ENCODE data around the gene OTUD6A.
"Not testable (repeated sequence)": the region's sequence is repeated elsewhere in the genome, so short reads cannot be mapped to it uniquely, and the experiment has no call there.

The OTUD6A gene

DNA sequence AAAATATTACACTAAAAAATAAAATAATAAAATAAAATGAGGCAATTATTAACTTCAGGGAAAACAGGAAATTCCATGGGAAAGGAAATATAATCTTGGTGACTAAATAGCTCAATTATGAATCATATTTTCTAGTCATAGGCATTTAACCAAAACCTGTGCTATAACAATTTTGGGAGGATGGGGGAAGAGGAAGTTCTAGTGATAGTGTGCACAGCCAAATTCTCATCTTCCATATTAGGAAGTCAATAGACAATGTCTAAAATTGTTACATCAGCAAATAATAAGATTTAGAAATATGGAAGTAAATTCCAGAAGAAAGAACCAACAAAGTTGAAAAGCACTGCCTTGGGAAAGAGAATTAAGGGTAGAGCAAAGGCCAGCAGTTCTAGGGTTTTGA lies 15.3 kb upstream of the OTUD6A start:
- DNase-seq (ENCODE audit: low read depth in 2 of 2), result no peak

DNA sequence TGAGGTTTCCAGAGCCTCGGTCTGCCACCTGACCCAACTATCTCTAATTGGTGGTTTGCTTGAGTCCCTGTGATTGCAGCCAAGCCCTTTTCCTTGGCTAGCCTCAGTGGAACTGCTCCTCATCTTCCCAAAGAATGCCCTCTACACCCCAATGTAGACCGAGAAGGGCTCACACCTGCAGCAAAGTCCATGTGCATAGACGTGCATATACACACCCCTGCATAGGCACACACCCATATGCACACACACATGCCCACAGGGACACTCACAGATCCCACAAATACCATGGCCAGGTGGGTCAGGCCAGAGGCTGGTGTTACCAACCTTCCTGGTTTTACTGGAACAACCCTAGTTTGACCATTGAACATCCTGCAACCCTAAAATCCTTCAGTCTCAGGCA lies 12.9 kb upstream of the OTUD6A start:
- DNase-seq (ENCODE audit: low read depth in 2 of 2), result no peak

DNA sequence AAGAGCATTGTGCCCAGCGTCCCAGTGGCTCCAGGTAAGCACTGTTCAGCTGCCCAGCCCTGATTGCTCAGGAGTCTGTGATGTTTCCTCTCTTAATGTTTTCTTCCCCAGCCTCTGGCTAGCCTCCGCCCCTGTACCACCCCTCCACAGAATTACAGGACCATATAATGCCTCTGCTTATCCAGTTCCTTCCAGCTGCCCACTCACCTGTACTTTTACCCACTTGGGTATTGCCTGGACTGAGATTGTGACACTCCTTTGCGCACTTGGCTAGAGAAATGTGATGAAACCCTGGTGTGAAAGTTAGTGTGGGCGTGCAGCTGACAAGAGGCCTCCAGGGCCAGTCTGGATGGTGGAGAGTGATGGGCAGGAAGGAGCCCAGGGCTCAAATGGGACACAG lies 12.3 kb upstream of the OTUD6A start, which contains the start of gene AWAT2:
Gene AWAT2 (minus strand): TSS at position 14 of the 400 bp plus-strand sequence. CDS start 6 bp downstream, at position 8.
- DNase-seq (ENCODE audit: low read depth in 2 of 2), result no peak

- no peak for DNase-seq (ENCODE audit: low read depth in 2 of 2)
Observed at GRCh38 chrX:70052895-70053615, 9.2 kb upstream of the OTUD6A start.

DNA sequence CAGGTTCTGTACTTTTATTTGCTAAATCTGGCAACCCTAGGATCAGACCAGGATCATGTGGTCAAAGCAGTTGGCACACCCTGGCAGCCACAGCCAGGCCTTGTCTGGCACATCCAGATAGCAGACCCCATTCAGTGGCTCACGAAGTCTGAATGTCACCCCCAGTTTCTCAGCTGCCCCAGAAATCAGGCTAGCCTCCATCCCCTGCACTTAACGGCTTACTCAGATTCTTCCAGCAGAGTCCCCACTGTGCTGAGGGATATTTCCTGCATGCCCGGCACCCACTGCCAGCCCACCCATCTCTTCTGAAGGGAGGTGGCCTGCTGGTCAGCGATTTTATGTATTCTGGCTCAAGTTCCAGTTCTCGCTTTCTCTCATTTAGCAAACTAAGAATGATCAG lies 7.9 kb upstream of the OTUD6A start:
- DNase-seq (ENCODE audit: low read depth in 2 of 2), result no peak

DNA sequence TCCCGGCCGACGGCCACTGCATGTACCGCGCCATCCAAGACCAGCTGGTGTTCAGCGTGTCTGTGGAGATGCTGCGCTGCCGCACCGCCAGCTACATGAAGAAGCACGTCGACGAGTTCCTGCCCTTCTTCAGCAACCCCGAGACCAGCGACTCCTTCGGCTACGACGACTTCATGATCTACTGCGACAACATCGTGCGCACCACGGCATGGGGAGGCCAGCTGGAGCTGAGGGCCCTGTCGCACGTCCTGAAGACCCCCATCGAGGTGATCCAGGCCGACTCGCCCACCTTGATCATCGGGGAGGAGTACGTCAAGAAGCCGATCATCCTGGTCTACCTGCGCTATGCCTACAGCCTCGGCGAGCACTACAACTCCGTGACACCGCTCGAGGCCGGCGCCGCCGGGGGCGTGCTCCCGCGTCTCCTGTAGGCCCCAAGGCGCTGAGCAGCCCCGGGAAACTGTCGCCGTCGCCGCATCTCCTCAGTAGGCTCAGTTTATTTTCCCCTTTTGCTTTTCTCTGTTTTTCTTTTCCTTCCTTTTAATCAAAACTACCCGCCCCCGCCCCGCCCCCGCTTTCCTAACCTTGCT lies 799 bp downstream of the OTUD6A start:
- no peak for DNase-seq (ENCODE audit: low read depth in 2 of 2)

GRCh38 chrX:70066646-70067045 lies 4.4 kb downstream of the OTUD6A start:
- DNase-seq (ENCODE audit: low read depth in 2 of 2), result no peak

- no peak for DNase-seq (ENCODE audit: low read depth in 2 of 2)
Observed at GRCh38 chrX:70079297-70079696, 17.0 kb downstream of the OTUD6A start.

GRCh38 chrX:70079870-70080269 lies 17.6 kb downstream of the OTUD6A start:
- DNase-seq (ENCODE audit: low read depth in 2 of 2), result no peak

GRCh38 chrX:70082723-70083122 lies 20.5 kb downstream of the OTUD6A start:
- no peak for DNase-seq (ENCODE audit: low read depth in 2 of 2)

GRCh38 chrX:70084592-70085240 lies 22.5 kb downstream of the OTUD6A start:
- no peak for DNase-seq (ENCODE audit: low read depth in 2 of 2)

DNA sequence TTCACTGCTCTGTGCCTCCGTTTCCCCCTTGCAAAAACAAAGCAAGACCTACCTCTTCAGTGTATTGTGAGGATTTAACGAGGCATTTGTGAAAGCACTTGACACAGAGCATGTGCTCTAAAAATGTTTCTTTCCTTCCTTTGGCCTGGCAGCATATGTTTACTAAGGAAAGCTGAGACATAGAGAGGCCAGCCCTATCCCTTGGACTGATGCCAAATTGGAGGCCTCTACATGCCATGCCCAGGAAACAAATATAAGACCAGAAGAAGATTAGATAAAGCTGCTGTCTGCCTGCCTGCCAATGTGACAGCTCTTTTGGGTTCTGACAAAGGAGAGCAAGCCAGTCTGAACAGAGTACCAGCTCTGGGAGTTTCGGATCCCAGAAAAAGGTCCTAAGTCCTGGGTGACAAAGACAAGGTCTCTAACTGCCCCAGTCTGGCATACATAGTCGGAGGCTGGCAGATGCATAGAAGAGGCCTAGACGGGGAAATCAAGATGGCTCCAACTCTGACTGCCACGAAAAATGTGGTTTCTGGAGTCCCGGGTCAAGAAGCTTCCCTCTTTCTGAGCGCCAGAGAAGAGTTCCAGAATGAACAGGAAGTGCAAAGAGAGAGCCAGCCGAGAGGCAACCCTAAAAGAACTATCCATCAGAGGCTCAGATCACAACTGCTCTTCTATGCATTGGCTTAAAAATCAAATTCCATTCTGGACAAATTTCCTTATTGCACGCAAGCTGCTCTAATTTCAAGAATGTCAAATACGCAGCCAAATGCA lies 25.8 kb downstream of the OTUD6A start:
- no peak for DNase-seq (ENCODE audit: low read depth in 2 of 2)

- DNase-seq (ENCODE audit: low read depth in 2 of 2), result no peak
Observed at GRCh38 chrX:70088751-70089150, 26.5 kb downstream of the OTUD6A start.

- DNase-seq (ENCODE audit: low read depth in 2 of 2), result no peak
Observed at GRCh38 chrX:70089604-70090297, 27.5 kb downstream of the OTUD6A start.

- DNase-seq (ENCODE audit: low read depth in 2 of 2), result no peak
Observed at GRCh38 chrX:70092247-70092646, 30.0 kb downstream of the OTUD6A start.

DNA sequence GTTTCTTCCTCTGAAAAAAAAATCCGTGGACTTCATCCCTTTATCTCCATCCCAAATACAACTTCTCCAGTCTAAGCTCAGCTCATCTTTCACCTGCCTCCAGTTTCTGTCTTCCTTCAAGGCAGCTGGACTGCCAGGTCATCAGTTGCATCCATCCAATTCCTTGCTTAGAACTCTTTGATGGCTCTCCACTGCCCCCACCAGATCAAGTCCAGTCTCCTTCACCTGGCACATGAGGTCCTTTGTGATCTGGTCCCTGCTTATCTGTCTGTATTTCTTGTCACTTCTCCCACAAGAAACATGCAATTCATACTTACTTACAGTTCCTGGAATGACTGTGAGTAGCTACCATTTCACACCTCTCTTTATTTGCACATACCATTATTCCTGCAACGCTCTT lies 33.8 kb downstream of the OTUD6A start:
- DNase-seq (ENCODE audit: low read depth in 2 of 2), result no peak

GRCh38 chrX:70105229-70105628 lies 43.0 kb downstream of the OTUD6A start:
- DNase-seq (ENCODE audit: low read depth in 2 of 2), result no peak

DNA sequence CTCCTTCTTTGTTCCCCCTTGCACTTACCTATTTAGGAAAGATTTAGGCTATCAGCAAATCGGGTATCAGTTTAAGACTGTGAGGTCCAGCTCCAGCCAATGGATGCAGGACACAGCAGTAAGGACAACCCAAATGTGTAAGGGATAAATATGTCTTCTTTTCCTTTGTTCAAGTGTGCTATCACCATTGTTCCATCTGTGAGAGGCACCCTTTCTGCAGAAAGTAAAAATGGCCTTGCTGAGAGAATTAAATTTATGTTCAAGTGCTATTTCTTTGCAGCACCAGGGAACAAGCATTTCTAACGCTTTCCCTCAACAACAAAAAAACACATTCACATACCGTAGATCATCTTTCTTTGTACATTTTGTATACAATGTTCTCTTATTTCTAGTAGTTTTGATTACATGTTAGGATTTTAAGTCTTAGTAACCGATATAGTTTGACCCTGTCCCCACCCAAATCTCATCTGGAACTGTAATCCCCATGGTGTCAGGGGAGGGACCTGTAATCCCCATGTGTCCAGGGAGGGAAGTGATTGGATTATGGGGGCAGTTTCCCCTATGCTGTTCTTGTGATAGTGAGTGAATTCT lies 49.3 kb downstream of the OTUD6A start:
- not testable (repeated sequence) for DNase-seq (ENCODE audit: low read depth in 2 of 2)
